GM12873 (cell line): ENCODE data around the gene ABR.

Source experiments
- TF ChIP-seq, protein P1 (sequence below): IDR thresholded peaks from 2 replicates; pipeline ENCODE4 v1.5.1; 2012; ENCODE audit warnings: low read depth, mild to moderate bottlenecking, moderate library complexity, low read length, control low read depth; ENCODE audit not compliant: insufficient read depth; ENCODE audit errors: missing control alignments

ABR gene

GRCh38 chr17:979539-980405 lies 200.0 kb downstream of the ABR start, which contains the start of gene NXN:
TSS of gene NXN (minus strand) at chr17:979776.
- TF ChIP-seq, protein P1, sequence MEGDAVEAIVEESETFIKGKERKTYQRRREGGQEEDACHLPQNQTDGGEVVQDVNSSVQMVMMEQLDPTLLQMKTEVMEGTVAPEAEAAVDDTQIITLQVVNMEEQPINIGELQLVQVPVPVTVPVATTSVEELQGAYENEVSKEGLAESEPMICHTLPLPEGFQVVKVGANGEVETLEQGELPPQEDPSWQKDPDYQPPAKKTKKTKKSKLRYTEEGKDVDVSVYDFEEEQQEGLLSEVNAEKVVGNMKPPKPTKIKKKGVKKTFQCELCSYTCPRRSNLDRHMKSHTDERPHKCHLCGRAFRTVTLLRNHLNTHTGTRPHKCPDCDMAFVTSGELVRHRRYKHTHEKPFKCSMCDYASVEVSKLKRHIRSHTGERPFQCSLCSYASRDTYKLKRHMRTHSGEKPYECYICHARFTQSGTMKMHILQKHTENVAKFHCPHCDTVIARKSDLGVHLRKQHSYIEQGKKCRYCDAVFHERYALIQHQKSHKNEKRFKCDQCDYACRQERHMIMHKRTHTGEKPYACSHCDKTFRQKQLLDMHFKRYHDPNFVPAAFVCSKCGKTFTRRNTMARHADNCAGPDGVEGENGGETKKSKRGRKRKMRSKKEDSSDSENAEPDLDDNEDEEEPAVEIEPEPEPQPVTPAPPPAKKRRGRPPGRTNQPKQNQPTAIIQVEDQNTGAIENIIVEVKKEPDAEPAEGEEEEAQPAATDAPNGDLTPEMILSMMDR = no peak

DNA sequence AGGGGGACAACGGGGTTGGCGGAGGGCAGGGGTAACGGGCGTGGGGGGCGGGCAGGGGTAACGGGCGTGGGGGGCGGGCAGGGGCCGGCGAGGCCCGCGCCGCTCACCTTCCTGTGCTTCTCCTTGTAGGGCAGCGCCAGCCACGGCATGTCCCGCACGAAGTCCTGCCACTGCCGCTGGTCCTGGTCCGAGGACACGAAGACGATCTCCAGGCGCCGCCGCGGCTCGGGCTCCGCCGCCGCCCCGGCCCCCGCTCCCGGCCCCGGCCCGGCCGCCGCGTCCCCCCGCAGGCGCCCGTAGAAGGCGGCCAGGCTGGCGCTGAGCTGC lies 200.6 kb downstream of the ABR start:
- TF ChIP-seq, protein P1 = no peak

DNA sequence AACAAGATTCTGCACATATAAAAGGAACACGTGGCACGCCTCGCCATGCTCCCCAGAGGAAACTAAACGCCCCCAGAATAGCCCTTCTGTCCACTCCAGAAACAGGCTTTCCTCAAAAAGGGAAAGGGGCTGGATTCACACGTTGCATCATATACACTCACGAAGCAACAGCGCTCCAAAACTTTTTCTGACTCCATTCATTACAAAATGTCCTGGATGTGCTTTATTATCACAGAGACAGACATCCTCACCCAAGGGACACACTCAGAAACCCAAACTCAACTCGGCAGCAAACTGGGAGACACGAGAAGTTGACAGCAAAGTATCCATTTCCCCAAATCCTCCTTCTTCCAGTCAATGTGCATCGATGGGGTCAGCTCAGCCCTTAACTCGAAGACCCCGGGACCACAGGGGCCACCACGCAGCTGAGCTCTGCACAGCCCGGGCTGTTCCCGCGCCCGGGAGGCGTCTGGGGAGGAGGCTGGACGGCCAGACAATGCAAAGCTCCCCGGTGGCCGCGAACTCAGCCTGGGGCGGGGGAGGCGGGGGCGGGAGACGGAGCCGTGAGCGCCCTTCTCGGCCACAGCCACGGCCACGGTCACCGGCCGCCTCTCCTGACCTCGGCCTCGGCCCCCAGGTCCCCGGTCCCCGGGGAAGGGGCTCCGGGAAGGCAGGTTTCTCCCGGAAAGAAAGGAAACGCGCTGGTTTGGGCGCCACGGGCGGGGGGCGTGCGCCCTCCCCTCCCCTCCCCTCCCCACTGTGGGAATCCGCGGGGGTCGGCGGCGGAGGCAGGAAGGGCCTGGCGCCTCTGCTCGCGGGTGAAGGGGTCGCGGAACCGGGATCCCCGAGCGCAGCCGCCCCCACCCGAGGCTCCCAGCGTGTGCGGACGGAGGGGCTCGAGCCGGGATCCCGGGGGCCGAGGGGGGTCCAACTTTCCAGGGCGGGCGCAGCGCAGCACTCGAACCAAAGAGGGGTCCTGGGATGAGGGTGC lies 201.4 kb downstream of the ABR start:
- TF ChIP-seq, protein P1 = no peak

GRCh38 chr17:977166-977565 lies 202.6 kb downstream of the ABR start:
- TF ChIP-seq, protein P1 = no peak

DNA sequence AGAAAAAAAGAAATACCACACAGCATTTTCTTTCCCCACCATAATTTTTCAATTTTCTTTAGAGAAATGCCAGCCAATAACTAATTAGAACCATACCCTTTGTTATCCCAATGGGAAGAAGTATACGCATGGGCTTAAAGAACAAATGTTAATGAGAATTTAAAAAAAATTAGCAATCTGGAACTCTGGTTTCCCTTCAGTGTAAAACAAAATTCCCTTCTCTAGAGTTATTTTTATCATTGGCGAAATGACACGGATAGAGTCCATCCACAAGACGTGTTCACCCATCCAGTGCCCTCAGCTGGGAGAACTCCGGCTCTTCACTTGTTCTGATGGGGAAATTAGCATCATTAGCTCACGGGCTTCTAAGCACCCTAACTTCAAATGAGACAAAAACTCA lies 203.5 kb downstream of the ABR start:
- TF ChIP-seq, protein P1 = no peak

DNA sequence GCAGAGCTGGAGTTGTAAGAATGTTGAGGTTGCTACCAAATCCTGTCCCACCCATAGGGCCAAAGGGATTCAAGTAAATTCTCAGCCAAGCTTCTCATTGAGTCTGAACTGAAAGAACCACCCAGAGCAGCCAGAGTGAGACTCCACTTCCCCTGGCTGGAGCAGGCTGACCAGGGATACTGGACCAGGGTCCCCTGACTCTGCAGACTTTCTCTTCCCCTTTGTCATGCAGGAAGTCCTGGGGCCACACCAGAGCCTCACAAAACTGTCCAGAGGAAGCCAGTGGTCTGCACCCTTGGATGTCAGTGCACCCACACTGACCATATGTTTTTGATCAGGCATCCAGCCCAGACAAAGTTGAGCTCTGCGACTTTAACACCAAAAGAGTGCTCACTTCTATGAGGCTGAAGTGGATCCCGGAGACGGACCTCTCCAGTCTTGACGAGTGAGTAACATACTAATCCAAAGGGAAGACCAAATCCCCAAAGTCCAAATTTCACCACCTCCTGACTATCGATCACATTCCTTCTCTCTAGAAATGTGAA lies 204.3 kb downstream of the ABR start:
- TF ChIP-seq, protein P1 = no peak

GRCh38 chr17:973053-973452 lies 206.7 kb downstream of the ABR start:
- TF ChIP-seq, protein P1 = no peak
